Activated T-cell treated with anti-CD3 and anti-CD28 coated beads, Interleukin-2, amount 50 U/mL, for 24 hours (primary cell): Measurements from ENCODE around the gene CD80.

Experiments used
- DNase-seq: peaks from one replicate; pipeline ENCODE4 v3.0.0-alpha.2; 2020
- H3K27ac Mint-ChIP-seq: 2 replicates; pipeline ENCODE4 v1.8.0; 2020; ENCODE audit warnings: mild to moderate bottlenecking, mixed read lengths
- H3K27me3 Mint-ChIP-seq: 2 replicates; pipeline ENCODE4 v1.8.0; 2020; ENCODE audit warnings: mixed read lengths
- H3K36me3 Mint-ChIP-seq: 2 replicates; pipeline ENCODE4 v1.8.0; 2020; ENCODE audit warnings: low read depth, mixed read lengths
- H3K4me1 Mint-ChIP-seq: 2 replicates; pipeline ENCODE4 v1.8.0; 2020; ENCODE audit warnings: low read depth, mixed read lengths
- H3K4me3 Mint-ChIP-seq: 2 replicates; pipeline ENCODE4 v1.8.0; 2020; ENCODE audit warnings: mild to moderate bottlenecking, moderate library complexity, mixed read lengths
- H3K9me3 Mint-ChIP-seq: 2 replicates; pipeline ENCODE4 v1.8.0; 2020; ENCODE audit warnings: mixed read lengths

The CD80 gene

DNA sequence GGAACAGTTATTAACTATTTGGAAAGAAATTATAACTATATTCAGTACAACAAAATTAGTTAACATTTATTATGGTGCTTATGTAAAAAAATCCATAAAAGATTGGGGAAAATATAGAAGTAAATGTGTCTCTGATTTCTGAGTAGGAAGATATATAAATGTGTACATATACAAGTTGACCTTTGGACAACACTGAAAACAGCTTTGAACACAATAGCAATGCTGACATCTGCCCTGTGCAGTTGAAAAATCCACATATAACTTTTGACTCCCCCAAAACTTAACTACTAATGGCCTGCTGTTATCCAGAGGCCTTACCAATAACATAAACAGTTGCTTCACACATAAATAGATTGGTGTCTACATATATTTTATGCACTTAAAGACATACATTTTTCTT lies 48.7 kb downstream of the CD80 start:
- Mint-ChIP-seq H3K27me3 (no peaks in the 10 kb centered on the region), H3K36me3 (peaks cover 88% of the 10 kb centered on the region), H3K4me3 (no peak overlapping the region), H3K27ac (no peak overlapping the region), H3K9me3 (no peaks in the 10 kb centered on the region), H3K4me1 (peaks cover 40% of the 10 kb centered on the region)
- no peak for DNase-seq

DNA sequence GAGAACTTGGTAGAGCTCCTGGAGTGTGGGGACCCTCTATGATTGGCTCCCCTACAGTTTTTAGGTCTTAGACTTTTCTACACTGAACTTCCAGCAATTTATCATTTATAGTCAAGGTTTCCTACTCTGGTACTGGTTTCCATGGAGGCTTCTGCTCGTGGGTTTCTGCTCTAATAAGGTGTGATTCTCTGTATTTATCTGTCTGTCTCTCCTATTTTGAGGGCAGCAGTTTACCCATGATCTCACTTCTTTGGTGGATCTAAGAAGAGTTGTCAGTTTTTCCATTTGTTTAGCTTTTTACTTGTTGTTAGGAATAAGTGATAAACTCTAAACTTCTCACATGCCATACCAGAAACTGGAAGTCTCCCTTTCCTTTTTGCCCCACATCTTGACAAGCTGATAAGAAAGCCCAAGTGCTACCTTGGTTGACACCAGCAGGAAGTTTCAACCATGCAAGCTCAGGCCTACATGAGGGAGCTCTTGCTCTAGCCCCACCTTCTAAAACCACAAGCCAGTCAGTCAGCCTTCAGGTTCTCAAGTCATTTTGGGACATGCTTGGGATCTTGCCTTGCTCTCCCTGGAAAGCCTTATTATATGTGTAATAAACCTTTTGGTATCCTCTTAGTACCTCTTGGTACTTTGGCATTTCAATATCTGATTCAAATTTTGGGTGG lies 51.1 kb downstream of the CD80 start:
- DNase-seq = no peak
- Mint-ChIP-seq H3K27me3 (no peaks in the 10 kb centered on the region), H3K4me1 (peaks cover 44% of the 10 kb centered on the region), H3K27ac (peak overlapping the region; percentile 94), H3K9me3 (no peaks in the 10 kb centered on the region), H3K36me3 (peaks cover 81% of the 10 kb centered on the region), H3K4me3 (peak overlapping the region; percentile 1)

GRCh38 chr3:119507404-119507803 lies 52.0 kb downstream of the CD80 start:
- Mint-ChIP-seq H3K27ac (peak overlapping the region; percentile 94), H3K36me3 (peaks cover 78% of the 10 kb centered on the region), H3K9me3 (no peaks in the 10 kb centered on the region), H3K27me3 (no peaks in the 10 kb centered on the region), H3K4me3 (no peak overlapping the region), H3K4me1 (peaks cover 45% of the 10 kb centered on the region)
- DNase-seq = no peak

- no peaks in the 10 kb centered on the region for H3K27me3 Mint-ChIP-seq
- peak overlapping the region; percentile 58 for H3K4me3 Mint-ChIP-seq
- H3K36me3 Mint-ChIP-seq = peaks cover 75% of the 10 kb centered on the region
- no peaks in the 10 kb centered on the region for H3K9me3 Mint-ChIP-seq
- DNase-seq = no peak
- H3K4me1 Mint-ChIP-seq = peaks cover 47% of the 10 kb centered on the region
- H3K27ac Mint-ChIP-seq = peak overlapping the region; percentile 94
Observed at GRCh38 chr3:119506631-119507030, 52.8 kb downstream of the CD80 start.

- H3K4me3 Mint-ChIP-seq = peak overlapping the region; percentile 97
- DNase-seq = no peak
- peaks cover 49% of the 10 kb centered on the region for H3K4me1 Mint-ChIP-seq
- H3K9me3 Mint-ChIP-seq = no peaks in the 10 kb centered on the region
- peaks cover 60% of the 10 kb centered on the region for H3K36me3 Mint-ChIP-seq
- no peaks in the 10 kb centered on the region for H3K27me3 Mint-ChIP-seq
- H3K27ac Mint-ChIP-seq = no peak overlapping the region
Observed at GRCh38 chr3:119500901-119501300, 58.5 kb downstream of the CD80 start.

- Mint-ChIP-seq H3K36me3 (peaks cover 54% of the 10 kb centered on the region), H3K9me3 (no peaks in the 10 kb centered on the region), H3K27ac (peak overlapping the region; percentile 51), H3K4me1 (peaks cover 46% of the 10 kb centered on the region), H3K27me3 (no peaks in the 10 kb centered on the region), H3K4me3 (peak overlapping the region; percentile 97)
- no peak for DNase-seq
Observed at GRCh38 chr3:119500265-119500664, 59.1 kb downstream of the CD80 start.

DNA sequence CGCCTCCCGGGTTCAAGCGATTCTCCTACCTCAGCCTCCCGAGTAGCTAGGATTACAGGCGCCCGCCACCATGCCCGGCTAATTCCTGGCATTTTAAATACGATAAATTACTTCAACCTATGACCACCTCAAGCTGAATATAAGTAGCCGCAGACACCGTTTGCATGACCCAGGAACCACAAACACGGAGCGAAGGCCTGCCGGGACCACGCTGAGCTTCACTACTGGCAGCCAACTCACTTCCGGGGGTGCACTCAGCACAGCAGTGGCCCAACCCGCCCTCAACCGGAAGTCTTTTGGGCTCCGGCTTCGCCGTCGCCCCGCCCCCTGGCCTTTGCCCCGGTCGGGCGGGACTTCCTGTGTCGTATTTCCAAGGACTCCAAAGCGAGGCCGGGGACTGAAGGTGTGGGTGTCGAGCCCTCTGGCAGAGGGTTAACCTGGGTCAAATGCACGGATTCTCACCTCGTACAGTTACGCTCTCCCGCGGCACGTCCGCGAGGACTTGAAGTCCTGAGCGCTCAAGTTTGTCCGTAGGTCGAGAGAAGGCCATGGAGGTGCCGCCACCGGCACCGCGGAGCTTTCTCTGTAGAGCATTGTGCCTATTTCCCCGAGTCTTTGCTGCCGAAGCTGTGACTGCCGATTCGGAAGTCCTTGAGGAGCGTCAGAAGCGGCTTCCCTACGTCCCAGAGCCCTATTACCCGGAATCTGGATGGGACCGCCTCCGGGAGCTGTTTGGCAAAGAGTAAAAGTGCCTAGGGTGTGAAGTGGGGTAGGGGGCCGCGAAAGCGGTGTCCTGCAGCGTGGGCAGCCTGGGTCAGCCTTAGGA lies 61.0 kb downstream of the CD80 start, which contains the start of gene TIMMDC1:
Gene TIMMDC1, plus strand, starts transcription at position 362 of the 826 bp plus-strand sequence. Its CDS starts 187 bp downstream, at position 549.
- Mint-ChIP-seq H3K9me3 (no peaks in the 10 kb centered on the region), H3K4me1 (peaks cover 48% of the 10 kb centered on the region), H3K27me3 (no peaks in the 10 kb centered on the region), H3K4me3 (peak within 1 kb of the TSS; percentile 97), H3K27ac (peak within 1 kb of the TSS; percentile 98), H3K36me3 (peaks cover 52% of the 10 kb centered on the region)
- DNase-seq = peak; percentile 98

DNA sequence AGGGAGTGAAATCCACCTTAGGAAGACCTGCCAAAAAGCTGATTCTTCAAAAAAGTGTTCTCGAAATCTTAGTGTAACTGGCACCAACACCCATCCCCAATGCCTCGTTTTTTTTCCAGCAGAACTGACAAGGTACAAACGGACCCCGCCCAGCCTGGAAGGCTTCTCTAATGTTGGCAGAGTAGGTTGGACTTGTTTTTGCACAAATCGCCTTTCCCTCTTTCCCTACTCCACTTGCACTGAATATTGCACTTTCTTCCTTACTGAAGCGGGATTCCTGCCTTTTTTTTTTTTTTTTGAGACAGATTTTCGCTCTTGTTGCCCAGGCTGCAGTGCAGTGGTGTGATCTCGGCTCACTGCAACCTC lies 61.6 kb downstream of the CD80 start:
- Mint-ChIP-seq H3K36me3 (peaks cover 55% of the 10 kb centered on the region), H3K27ac (peak overlapping the region; percentile 98), H3K27me3 (no peaks in the 10 kb centered on the region), H3K4me1 (peaks cover 52% of the 10 kb centered on the region), H3K4me3 (peak overlapping the region; percentile 97), H3K9me3 (no peaks in the 10 kb centered on the region)
- DNase-seq = no peak

DNA sequence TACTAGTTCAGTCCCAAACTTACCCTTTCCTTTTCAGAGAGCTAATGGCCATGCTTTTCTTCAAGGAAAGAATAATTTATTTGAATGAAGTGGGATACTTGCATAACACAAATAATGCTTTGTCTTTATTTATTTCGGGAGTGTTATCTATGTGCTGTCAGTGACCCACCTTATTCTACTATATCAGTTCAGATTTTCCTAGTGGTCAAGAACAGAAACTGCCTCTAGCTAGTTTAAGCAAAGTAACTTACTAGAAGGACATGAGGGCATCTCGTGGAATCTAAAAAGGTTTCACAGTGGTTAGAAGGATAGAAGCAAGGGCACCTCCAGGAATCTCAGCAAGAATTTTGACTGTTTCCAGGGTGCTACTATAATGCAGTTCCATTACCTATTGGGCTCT lies 64.8 kb downstream of the CD80 start:
- Mint-ChIP-seq H3K27ac (no peak overlapping the region), H3K36me3 (peaks cover 60% of the 10 kb centered on the region), H3K9me3 (no peaks in the 10 kb centered on the region), H3K27me3 (no peaks in the 10 kb centered on the region), H3K4me3 (no peak overlapping the region), H3K4me1 (peaks cover 36% of the 10 kb centered on the region)
- DNase-seq = no peak

DNA sequence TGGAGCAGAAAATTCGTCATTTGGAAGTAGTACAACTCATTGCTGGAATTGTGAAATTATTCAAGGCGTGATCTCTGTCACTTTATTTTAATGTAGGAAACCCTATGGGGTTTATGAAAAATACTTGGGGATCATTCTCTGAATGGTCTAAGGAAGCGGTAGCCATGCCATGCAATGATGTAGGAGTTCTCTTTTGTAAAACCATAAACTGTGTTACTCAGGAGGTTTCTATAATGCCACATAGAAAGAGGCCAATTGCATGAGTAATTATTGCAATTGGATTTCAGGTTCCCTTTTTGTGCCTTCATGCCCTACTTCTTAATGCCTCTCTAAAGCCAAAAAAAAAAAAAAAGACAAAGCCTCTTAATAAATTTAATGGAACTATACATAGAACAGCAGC lies 66.6 kb downstream of the CD80 start:
- no peak overlapping the region for H3K4me3 Mint-ChIP-seq
- no peaks in the 10 kb centered on the region for H3K27me3 Mint-ChIP-seq
- peaks cover 64% of the 10 kb centered on the region for H3K36me3 Mint-ChIP-seq
- peaks cover 33% of the 10 kb centered on the region for H3K4me1 Mint-ChIP-seq
- no peaks in the 10 kb centered on the region for H3K9me3 Mint-ChIP-seq
- H3K27ac Mint-ChIP-seq = peak overlapping the region; percentile 47
- DNase-seq = no peak

DNA sequence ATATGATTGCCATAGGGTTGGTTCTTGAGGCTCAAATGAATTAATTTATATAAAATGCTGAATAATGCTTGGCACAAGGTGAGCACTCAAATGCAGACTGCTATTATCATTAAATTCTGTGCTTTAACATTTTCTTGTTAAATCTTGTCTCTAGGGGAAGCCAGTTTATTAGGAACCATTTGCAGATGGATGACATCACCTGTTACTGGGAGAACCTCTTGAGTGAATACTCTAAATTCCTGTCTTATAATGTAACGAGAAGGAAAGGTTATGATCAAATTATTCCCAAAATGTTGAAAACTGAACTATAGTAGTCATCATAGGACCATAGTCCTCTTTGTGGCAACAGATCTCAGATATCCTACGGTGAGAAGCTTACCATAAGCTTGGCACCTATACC lies 67.3 kb downstream of the CD80 start:
- Mint-ChIP-seq H3K27me3 (no peaks in the 10 kb centered on the region), H3K9me3 (no peaks in the 10 kb centered on the region), H3K4me3 (no peak overlapping the region), H3K36me3 (peaks cover 62% of the 10 kb centered on the region), H3K27ac (no peak overlapping the region), H3K4me1 (peaks cover 26% of the 10 kb centered on the region)
- no peak for DNase-seq

GRCh38 chr3:119490153-119490552 lies 69.3 kb downstream of the CD80 start:
- DNase-seq = no peak
- H3K27ac Mint-ChIP-seq = peak overlapping the region; percentile 64
- H3K9me3 Mint-ChIP-seq = no peaks in the 10 kb centered on the region
- no peaks in the 10 kb centered on the region for H3K27me3 Mint-ChIP-seq
- H3K36me3 Mint-ChIP-seq = peaks cover 82% of the 10 kb centered on the region
- no peak overlapping the region for H3K4me3 Mint-ChIP-seq
- peaks cover 20% of the 10 kb centered on the region for H3K4me1 Mint-ChIP-seq

- Mint-ChIP-seq H3K9me3 (no peaks in the 10 kb centered on the region), H3K27me3 (no peaks in the 10 kb centered on the region), H3K36me3 (peaks cover 84% of the 10 kb centered on the region), H3K27ac (no peak overlapping the region), H3K4me3 (no peak overlapping the region), H3K4me1 (peaks cover 2% of the 10 kb centered on the region)
- no peak for DNase-seq
Observed at GRCh38 chr3:119485563-119485962, 73.9 kb downstream of the CD80 start.

DNA sequence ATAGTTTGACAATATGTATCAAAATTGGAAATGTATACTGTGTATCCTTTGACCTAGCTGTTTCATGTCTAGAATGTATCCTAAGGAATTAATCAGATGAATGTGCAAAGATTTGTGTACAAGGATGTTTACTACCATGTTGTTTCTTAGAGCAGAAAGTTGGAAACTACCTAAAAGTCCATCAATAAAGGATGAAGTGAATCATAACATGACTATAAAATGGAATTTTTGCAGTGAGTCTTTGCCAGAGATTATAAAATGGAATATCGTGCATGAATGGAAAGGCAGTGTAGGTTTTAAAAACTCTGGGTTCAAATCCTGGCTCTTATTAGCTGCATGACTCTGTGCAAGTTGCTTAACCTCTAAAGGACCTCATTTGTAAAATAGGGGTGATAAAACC lies 76.3 kb downstream of the CD80 start:
- Mint-ChIP-seq H3K4me3 (no peak overlapping the region), H3K36me3 (peaks cover 80% of the 10 kb centered on the region), H3K4me1 (no peaks in the 10 kb centered on the region), H3K27ac (no peak overlapping the region), H3K27me3 (no peaks in the 10 kb centered on the region), H3K9me3 (no peaks in the 10 kb centered on the region)
- no peak for DNase-seq

GRCh38 chr3:119481079-119481478 lies 78.3 kb downstream of the CD80 start:
- Mint-ChIP-seq H3K4me3 (no peak overlapping the region), H3K9me3 (no peaks in the 10 kb centered on the region), H3K4me1 (no peaks in the 10 kb centered on the region), H3K36me3 (peaks cover 81% of the 10 kb centered on the region), H3K27me3 (no peaks in the 10 kb centered on the region), H3K27ac (no peak overlapping the region)
- no peak for DNase-seq
